ENCODE measurements around the gene RAPSN. TPM values are rescaled to one million over a fixed set of nuclear protein-coding genes. Genes with fewer than 3 reads are reported as not detected.

The RAPSN gene
- total RNA-seq, 1 experiment from 2014 or later, result 2.0 TPM

GRCh38 chr11:47393163-47394049 is 55.5 kb downstream of the RAPSN start:
- H3K4me1 ChIP-seq, result no peaks in the 10 kb centered on the region
- no peaks in the 10 kb centered on the region for H3K27me3 ChIP-seq (replicated peaks; ENCODE audit: control insufficient read depth, insufficient read depth, low read length)
- intact Hi-C loops (cut with micrococcal nuclease; ENCODE audit: unreplicated experiment), result no loop called here
- no TSS peak for BruUV-seq (replicated peaks)
- no peak overlapping the region for H3K27ac Mint-ChIP-seq (ENCODE audit: unreplicated experiment)
- no peaks in the 10 kb centered on the region for H3K27me3 Mint-ChIP-seq (ENCODE audit: insufficient read depth, unreplicated experiment)
- H3K9me3 ChIP-seq, result no peaks in the 10 kb centered on the region
- H3K4me1 Mint-ChIP-seq (ENCODE audit: low read depth, unreplicated experiment), result no peaks in the 10 kb centered on the region
- ChIA-PET POLR2A (no interaction called here), CTCF (no interaction called here)
- no peak overlapping the region for H3K4me3 Mint-ChIP-seq (ENCODE audit: unreplicated experiment)
- no peaks in the 10 kb centered on the region for H3K9me3 Mint-ChIP-seq (ENCODE audit: unreplicated experiment)
- TF ChIP-seq CTCF (IDR thresholded peaks at IDR 0.05; ENCODE audit: insufficient read depth in 1 of 2, low read depth in 1 of 2, low read length in 1 of 2, severe bottlenecking in 1 of 2, unreplicated experiment in 1 of 2), result no peak
- no peaks in the 10 kb centered on the region for H3K36me3 ChIP-seq (ENCODE audit: control insufficient read depth, insufficient read depth, low read length)
- DNase-seq, result no peak
- no peaks in the 10 kb centered on the region for H3K36me3 Mint-ChIP-seq (ENCODE audit: insufficient read depth, unreplicated experiment)
- H3K4me3 ChIP-seq (ENCODE audit: low read depth, low read length), result no peak overlapping the region

GRCh38 chr11:47392546-47393162 is 56.3 kb downstream of the RAPSN start:
- POLR2A ChIA-PET, result no interaction called here
- no TSS peak for BruUV-seq (replicated peaks)
- no peaks in the 10 kb centered on the region for H3K27me3 Mint-ChIP-seq (ENCODE audit: insufficient read depth, unreplicated experiment)
- TF ChIP-seq CTCF (IDR thresholded peaks at IDR 0.05; ENCODE audit: insufficient read depth in 1 of 2, low read depth in 1 of 2, low read length in 1 of 2, severe bottlenecking in 1 of 2, unreplicated experiment in 1 of 2), result no peak
- Histone ChIP-seq H3K4me1 (no peaks in the 10 kb centered on the region), H3K9me3 (no peaks in the 10 kb centered on the region), H3K36me3 (ENCODE audit: control insufficient read depth, insufficient read depth, low read length) (no peaks in the 10 kb centered on the region), H3K4me3 (ENCODE audit: low read depth, low read length) (no peak overlapping the region), H3K27me3 (replicated peaks; ENCODE audit: control insufficient read depth, insufficient read depth, low read length) (no peaks in the 10 kb centered on the region)
- H3K36me3 Mint-ChIP-seq (ENCODE audit: insufficient read depth, unreplicated experiment), result no peaks in the 10 kb centered on the region
- H3K4me1 Mint-ChIP-seq (ENCODE audit: low read depth, unreplicated experiment), result no peaks in the 10 kb centered on the region
- intact Hi-C loops (cut with micrococcal nuclease; ENCODE audit: unreplicated experiment), result no loop called here
- H3K4me3 Mint-ChIP-seq (ENCODE audit: unreplicated experiment), result no peak overlapping the region
- H3K27ac Mint-ChIP-seq (ENCODE audit: unreplicated experiment), result no peak overlapping the region
- DNase-seq, result no peak
- H3K9me3 Mint-ChIP-seq (ENCODE audit: unreplicated experiment), result no peaks in the 10 kb centered on the region
- CTCF ChIA-PET, result interaction anchor here (0.6 kb wide), 1 partner anchor 15 kb away, joined by 3 read pairs; no protein-coding TSS in a partner anchor

GRCh38 chr11:47391711-47392432 is 57.1 kb downstream of the RAPSN start:
- no peak for DNase-seq
- BruUV-seq (replicated peaks), result no TSS peak
- intact Hi-C loops (cut with micrococcal nuclease; ENCODE audit: unreplicated experiment), result no loop called here
- no peaks in the 10 kb centered on the region for H3K9me3 ChIP-seq
- H3K27me3 ChIP-seq (replicated peaks; ENCODE audit: control insufficient read depth, insufficient read depth, low read length), result no peaks in the 10 kb centered on the region
- Mint-ChIP-seq H3K9me3 (ENCODE audit: unreplicated experiment) (no peaks in the 10 kb centered on the region), H3K4me1 (ENCODE audit: low read depth, unreplicated experiment) (no peaks in the 10 kb centered on the region), H3K27me3 (ENCODE audit: insufficient read depth, unreplicated experiment) (no peaks in the 10 kb centered on the region), H3K36me3 (ENCODE audit: insufficient read depth, unreplicated experiment) (no peaks in the 10 kb centered on the region), H3K4me3 (ENCODE audit: unreplicated experiment) (no peak overlapping the region), H3K27ac (ENCODE audit: unreplicated experiment) (no peak overlapping the region)
- no peaks in the 10 kb centered on the region for H3K4me1 ChIP-seq
- ChIA-PET CTCF (interaction anchor here (0.6 kb wide), 1 partner anchor 16 kb away, joined by 3 read pairs; no protein-coding TSS in a partner anchor), POLR2A (no interaction called here)
- H3K36me3 ChIP-seq (ENCODE audit: control insufficient read depth, insufficient read depth, low read length), result no peaks in the 10 kb centered on the region
- H3K4me3 ChIP-seq (ENCODE audit: low read depth, low read length), result no peak overlapping the region
- no peak for TF ChIP-seq CTCF (IDR thresholded peaks at IDR 0.05; ENCODE audit: insufficient read depth in 1 of 2, low read depth in 1 of 2, low read length in 1 of 2, severe bottlenecking in 1 of 2, unreplicated experiment in 1 of 2)

All from Caco-2 (cell line).